BE2C (cell line): ENCODE measurements around the gene PGLYRP2.
"Not testable (repeated sequence)": the region's sequence is repeated elsewhere in the genome, so short reads cannot be mapped to it uniquely, and the experiment has no call there.

ENCODE experiments used
- DNase-seq: peaks from one replicate; pipeline ENCODE4 v3.0.0-alpha.2; 2020
- H3K27me3 ChIP-seq: fragments of 250-450 bp; sonication (Bioruptor Pico); 2 replicates; pipeline ENCODE4 v1.5.1; 2020; ENCODE audit warnings: mild to moderate bottlenecking
- H3K36me3 ChIP-seq: fragments of 250-450 bp; sonication (Bioruptor Pico); 2 replicates; pipeline ENCODE4 v1.5.1; 2020; ENCODE audit warnings: mild to moderate bottlenecking
- H3K4me1 ChIP-seq: fragments of 250-450 bp; sonication (Bioruptor Pico); 2 replicates; pipeline ENCODE4 v1.5.1; 2020
- H3K4me3 ChIP-seq: 2 replicates; pipeline ENCODE4 v1.5.1; 2011; ENCODE audit warnings: low read depth, low read length
- H3K9me3 ChIP-seq: fragments of 250-450 bp; sonication (Bioruptor Pico); 2 replicates; pipeline ENCODE4 v1.5.1; 2020
- TF ChIP-seq, protein P1 (sequence below): IDR thresholded peaks from 2 replicates; pipeline ENCODE4 v1.5.1; 2012; ENCODE audit warnings: mild to moderate bottlenecking, low read depth, low read length

Gene PGLYRP2

DNA sequence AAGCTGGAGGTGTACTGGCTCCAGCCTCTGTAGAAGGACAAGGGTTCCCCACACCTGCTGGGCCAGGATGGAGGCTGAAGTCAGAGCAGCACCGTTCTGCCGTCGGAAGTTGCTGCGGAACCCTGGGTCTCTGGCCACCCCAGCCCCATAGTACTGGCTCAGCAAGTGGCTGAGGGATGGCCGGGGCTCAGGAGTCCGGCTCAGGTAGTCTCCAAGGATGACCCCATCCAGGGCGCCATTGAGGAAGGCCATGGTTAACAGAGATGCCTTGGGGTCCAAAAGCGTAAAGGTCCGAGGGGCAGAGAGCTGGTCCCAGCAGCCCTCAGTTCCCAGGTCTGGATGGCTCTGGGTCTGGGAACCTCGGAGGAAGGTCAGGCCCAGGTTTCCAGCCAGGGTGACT, 3.7 kb downstream of the PGLYRP2 start:
- no peak overlapping the region for H3K4me3 ChIP-seq
- DNase-seq = no peak
- no peaks in the 10 kb centered on the region for H3K9me3 ChIP-seq
- no peaks in the 10 kb centered on the region for H3K4me1 ChIP-seq
- no peaks in the 10 kb centered on the region for H3K36me3 ChIP-seq
- H3K27me3 ChIP-seq = peaks cover 1% of the 10 kb centered on the region; the same call in 1 of the 2 replicates
- TF ChIP-seq, protein P1, sequence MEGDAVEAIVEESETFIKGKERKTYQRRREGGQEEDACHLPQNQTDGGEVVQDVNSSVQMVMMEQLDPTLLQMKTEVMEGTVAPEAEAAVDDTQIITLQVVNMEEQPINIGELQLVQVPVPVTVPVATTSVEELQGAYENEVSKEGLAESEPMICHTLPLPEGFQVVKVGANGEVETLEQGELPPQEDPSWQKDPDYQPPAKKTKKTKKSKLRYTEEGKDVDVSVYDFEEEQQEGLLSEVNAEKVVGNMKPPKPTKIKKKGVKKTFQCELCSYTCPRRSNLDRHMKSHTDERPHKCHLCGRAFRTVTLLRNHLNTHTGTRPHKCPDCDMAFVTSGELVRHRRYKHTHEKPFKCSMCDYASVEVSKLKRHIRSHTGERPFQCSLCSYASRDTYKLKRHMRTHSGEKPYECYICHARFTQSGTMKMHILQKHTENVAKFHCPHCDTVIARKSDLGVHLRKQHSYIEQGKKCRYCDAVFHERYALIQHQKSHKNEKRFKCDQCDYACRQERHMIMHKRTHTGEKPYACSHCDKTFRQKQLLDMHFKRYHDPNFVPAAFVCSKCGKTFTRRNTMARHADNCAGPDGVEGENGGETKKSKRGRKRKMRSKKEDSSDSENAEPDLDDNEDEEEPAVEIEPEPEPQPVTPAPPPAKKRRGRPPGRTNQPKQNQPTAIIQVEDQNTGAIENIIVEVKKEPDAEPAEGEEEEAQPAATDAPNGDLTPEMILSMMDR = no peak

DNA sequence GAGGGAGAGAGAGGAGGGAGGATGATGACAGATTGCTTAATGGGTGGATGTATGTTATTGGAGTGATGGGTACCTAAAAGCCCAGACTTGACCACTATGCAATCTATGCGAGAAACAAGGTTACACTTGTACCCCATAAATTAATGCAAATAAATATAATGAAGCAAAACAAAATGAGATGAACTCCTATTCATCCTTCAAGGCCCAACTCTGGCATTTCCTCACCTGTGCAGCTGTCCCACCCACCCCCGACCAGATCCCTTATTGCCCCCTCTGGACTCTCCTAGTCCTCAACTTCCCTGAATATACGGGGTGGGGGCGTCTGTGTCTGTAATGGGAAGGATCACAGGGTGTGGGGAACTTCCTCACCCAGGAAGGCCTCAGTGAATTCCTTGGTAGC, 4.1 kb downstream of the PGLYRP2 start:
- Histone ChIP-seq H3K4me1 (no peaks in the 10 kb centered on the region), H3K27me3 (peaks cover 6% of the 10 kb centered on the region; the same call in 1 of the 2 replicates), H3K9me3 (no peaks in the 10 kb centered on the region), H3K4me3 (no peak overlapping the region), H3K36me3 (no peaks in the 10 kb centered on the region)
- no peak for DNase-seq
- TF ChIP-seq, protein P1 = no peak

DNA sequence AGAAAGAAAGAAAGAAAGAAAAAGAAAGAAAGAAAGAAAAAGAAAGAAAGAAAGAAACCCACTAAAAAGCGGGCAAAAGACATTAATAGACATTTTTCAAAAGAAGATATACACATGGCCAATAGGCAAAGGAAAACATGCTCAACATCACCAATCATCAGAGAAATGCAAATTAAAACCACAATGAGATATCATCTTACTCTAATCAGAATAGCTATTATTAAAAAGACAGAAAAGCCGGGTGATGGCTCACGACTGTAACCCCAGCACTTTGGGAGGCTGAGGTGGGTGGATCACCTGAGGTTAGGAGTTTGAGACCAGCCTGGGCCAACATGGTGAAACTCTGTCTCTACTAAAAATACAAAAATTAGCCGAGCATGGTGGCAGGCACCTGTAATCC, 5.5 kb downstream of the PGLYRP2 start:
- peaks cover 19% of the 10 kb centered on the region for H3K27me3 ChIP-seq

DNA sequence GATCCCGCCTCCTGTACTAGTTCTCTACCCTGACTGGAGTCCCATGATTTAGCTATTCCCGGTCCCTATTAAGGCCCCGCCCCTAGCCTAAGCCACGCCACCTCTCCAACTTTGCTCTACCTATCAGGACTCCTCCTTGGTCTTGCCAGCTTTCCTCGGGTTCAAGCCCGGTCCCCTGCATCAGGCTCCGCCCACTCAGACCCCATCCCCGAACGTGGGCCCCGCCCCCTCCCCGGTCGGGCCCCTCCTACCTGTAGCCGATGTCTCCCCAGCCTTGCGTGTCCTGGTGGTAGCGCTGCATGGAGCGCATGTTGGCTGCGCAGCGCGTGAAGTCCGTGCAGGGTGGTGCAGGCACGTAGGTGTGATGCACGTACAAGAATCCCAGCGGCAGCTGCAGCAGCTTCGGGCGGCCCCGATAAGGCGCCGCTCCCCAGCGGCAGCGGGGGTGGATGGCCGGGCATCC, 7.6 kb downstream of the PGLYRP2 start:
- TF ChIP-seq, protein P1 = no peak
- no peak overlapping the region for H3K4me3 ChIP-seq
- no peaks in the 10 kb centered on the region for H3K9me3 ChIP-seq
- no peak for DNase-seq
- no peaks in the 10 kb centered on the region for H3K36me3 ChIP-seq
- H3K27me3 ChIP-seq = peaks cover 25% of the 10 kb centered on the region
- no peaks in the 10 kb centered on the region for H3K4me1 ChIP-seq

More for the DNA sequence above, 5.5 kb downstream of the PGLYRP2 start:
- not testable (repeated sequence) for H3K9me3 ChIP-seq, DNase-seq, H3K4me1 ChIP-seq, H3K36me3 ChIP-seq, H3K4me3 ChIP-seq

DNA sequence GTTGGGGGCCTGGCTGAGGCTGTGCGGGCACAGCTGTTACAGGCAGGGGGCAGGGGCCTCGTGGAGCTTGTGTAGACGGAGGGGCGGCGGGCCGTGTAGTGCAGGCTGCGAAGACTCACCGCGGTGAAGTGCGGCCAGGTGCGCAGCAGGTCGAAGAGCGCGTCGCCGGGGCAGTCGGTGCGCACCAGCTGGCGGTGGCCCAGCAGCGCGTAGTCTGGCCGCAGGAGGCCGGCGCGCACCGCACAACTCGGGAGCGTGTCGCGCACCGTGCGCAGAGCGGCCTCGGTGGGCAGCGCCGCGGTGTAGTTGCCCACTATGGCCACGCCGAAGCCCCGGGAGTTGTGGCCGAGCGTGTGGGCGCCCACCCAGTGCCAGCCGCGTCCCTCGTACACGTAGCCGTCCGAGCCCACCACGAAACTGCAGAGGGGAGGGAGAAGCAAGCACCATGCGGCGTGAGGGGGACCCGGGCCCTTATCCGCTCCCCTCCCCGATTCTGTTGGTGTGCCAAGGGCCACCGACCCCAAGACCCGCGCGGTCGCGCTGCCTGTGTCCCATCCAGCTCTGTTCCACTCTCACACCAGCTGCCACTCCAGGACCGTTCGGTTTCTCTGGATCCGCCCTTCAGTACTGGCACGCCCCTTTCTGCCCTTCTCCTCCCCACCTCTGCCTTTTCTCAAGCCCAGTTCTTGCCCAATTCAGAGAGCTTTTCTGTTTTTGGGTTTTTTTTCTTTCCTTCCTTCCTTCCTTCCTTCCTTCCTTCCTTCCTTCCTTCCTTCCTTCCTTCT, 9.6 kb downstream of the PGLYRP2 start:
- TF ChIP-seq, protein P1 = no peak
- H3K9me3 ChIP-seq = no peaks in the 10 kb centered on the region
- H3K36me3 ChIP-seq = no peaks in the 10 kb centered on the region
- no peak for DNase-seq
- no peaks in the 10 kb centered on the region for H3K4me1 ChIP-seq
- H3K27me3 ChIP-seq = peaks cover 25% of the 10 kb centered on the region
- no peak overlapping the region for H3K4me3 ChIP-seq

DNA sequence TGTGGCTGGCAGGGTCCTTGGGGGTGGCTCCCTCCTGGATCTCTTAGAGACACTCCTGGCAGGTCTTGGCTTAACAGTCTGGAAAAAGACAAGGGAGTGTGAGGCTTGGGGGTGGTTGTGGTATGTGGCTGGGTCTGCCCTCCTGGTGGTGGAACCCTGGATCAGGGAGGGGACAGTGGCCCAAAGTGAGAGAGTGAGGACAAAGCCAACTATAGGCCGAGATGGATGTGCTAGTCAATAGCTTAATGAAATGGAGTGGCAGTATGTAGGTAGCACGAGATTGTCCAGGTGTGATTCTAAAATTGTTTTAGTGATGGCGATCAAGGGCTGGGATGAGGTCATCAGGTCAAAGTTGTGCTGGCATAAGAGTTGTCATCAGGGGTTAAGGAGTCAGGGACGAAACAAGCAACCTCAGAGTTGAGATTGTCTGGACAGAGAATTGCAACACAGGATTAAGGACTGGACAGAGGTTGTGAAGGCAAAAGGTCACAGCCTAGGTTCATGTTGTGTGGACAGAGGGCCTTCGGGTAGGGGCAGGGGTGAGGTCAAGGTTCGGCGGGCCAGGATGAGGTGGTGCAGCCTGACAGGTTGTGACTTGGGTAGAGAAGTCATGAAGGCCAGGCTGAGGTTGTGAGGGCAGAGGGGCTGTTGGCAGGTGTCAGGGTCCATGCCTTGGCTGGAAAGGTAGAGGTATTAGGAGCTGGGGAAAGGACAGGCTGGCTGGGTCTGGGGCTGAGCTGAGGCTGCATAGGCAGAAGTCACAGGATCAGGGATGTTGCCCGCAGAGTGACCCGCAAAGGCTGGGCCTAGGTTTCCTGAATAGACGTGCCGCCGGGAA, 10.4 kb downstream of the PGLYRP2 start:
- Histone ChIP-seq H3K36me3 (no peaks in the 10 kb centered on the region), H3K9me3 (no peaks in the 10 kb centered on the region), H3K27me3 (peaks cover 25% of the 10 kb centered on the region), H3K4me3 (no peak overlapping the region), H3K4me1 (no peaks in the 10 kb centered on the region)
- DNase-seq = no peak
- TF ChIP-seq, protein P1 = no peak
